Spinal cord (tissue), 10 donors: ENCODE measurements around the gene PRRT1. TPM values are rescaled to one million over a fixed set of nuclear protein-coding genes. Genes with fewer than 3 reads are reported as not detected.

Source experiments
- DNase-seq, 6 donors: peaks; one replicate each; pipeline versions ENCODE4 v3.0.0 to v3.0.0-alpha.2; 2013 to 2015; ENCODE audit warnings: low spot score in 6 of 6, low read depth in 4 of 6
- H3K27ac ChIP-seq: one replicate; pipeline ENCODE4 v1.5.1; 2013; ENCODE audit warnings: low read depth, low read length, control low read depth
- H3K27me3 ChIP-seq: one replicate; pipeline ENCODE4 v1.6.1; 2013; ENCODE audit warnings: low read length; ENCODE audit not compliant: control insufficient read depth, insufficient read depth
- H3K36me3 ChIP-seq: one replicate; pipeline ENCODE4 v1.6.1; 2013; ENCODE audit warnings: low read length; ENCODE audit not compliant: control insufficient read depth, insufficient read depth
- H3K4me1 ChIP-seq: one replicate; pipeline ENCODE4 v1.6.1; 2013; ENCODE audit warnings: low read length; ENCODE audit not compliant: control insufficient read depth, insufficient read depth
- H3K4me3 ChIP-seq: one replicate; pipeline ENCODE4 v1.5.1; 2013; ENCODE audit warnings: low read depth, low read length, control low read depth
- H3K9me3 ChIP-seq: one replicate; pipeline ENCODE4 v1.6.1; 2013; ENCODE audit warnings: low read length; ENCODE audit not compliant: control insufficient read depth, insufficient read depth
- WGBS: methylation state at CpG from one replicate; pipeline ENCODE4 v1.1.5; 2013; ENCODE audit warnings: missing lambda C conversion rate; ENCODE audit not compliant: insufficient coverage; 5-methylcytosine and 5-hydroxymethylcytosine counted together
- long read RNA-seq, 4 donors: transcript quantifications; one replicate each; lab custom pipeline, GENCODE V29; 2026
- polyA plus RNA-seq, 2 donors: library from polyadenylated mRNA; unstranded; fragments of 120-200 nt; gene quantifications; one replicate each; pipeline ENCODE4 v1.2.1, GENCODE V29; 2013; ENCODE audit not compliant: insufficient read length in 2 of 2
- total RNA-seq, 2 donors: library from RNA; depleted of rRNA in 1 of 2; stranded (reverse); fragments of 120-200 nt in 1 of 2; fragments of >200 nt in 1 of 2; gene quantifications; one replicate each; pipeline versions ENCODE4 v1.2.3 to v1.2.4, GENCODE V29; 2013 to 2014
- donor health status: healthy.

Gene PRRT1
- under 1 TPM; 0.83 to 0.89 TPM for total RNA-seq
- 10 to 100 TPM; 15.5 to 17.7 TPM for polyA plus RNA-seq
- long read RNA-seq, donor 1, partial matches to known transcripts = 71 of 103 reads
- long read RNA-seq, donor 1, other reads (novel, unspliced or antisense) = 29 of 103 reads
- long read RNA-seq, donor 2, partial matches to known transcripts = 0 of 4 reads
- long read RNA-seq, donor 2, other reads (novel, unspliced or antisense) = 0 of 4 reads
- long read RNA-seq, donor 3, partial matches to known transcripts = 0 of 2 reads
- long read RNA-seq, donor 3, other reads (novel, unspliced or antisense) = 0 of 2 reads
- long read RNA-seq, donor 4, partial matches to known transcripts = 105 of 110 reads
- long read RNA-seq, donor 4, other reads (novel, unspliced or antisense) = 5 of 110 reads

GRCh38 chr6:32151863-32152768 lies at the start of gene PRRT1:
Gene PRRT1, minus strand, starts transcription at chr6:32151939. Its CDS starts 112 bp downstream, at chr6:32151827.
- 36% methylated on average over 3 of the region's 24 CpGs for WGBS
- peak within 1 kb of the TSS; percentile 93 for H3K4me3 ChIP-seq
- peaks cover 22% of the 10 kb centered on the region for H3K36me3 ChIP-seq
- peak within 1 kb of the TSS; percentile 94 for H3K27ac ChIP-seq
- peaks cover 19% of the 10 kb centered on the region for H3K27me3 ChIP-seq
- peak in 2 of 6 donors; percentile 73 to 82 for DNase-seq
- peaks cover 62% of the 10 kb centered on the region for H3K4me1 ChIP-seq
- H3K9me3 ChIP-seq = no peaks in the 10 kb centered on the region

GRCh38 chr6:32200711-32201475 lies 49.2 kb upstream of the PRRT1 start:
- Histone ChIP-seq H3K27me3 (no peaks in the 10 kb centered on the region), H3K27ac (no peak overlapping the region), H3K9me3 (no peaks in the 10 kb centered on the region), H3K36me3 (no peaks in the 10 kb centered on the region), H3K4me1 (peaks cover 31% of the 10 kb centered on the region), H3K4me3 (no peak overlapping the region)
- DNase-seq = no peak
- 83% methylated on average over 12 of the region's 13 CpGs for WGBS

GRCh38 chr6:32198866-32199265 lies 47.1 kb upstream of the PRRT1 start:
- DNase-seq = no peak
- WGBS = 89% methylated on average over 17 of the region's 17 CpGs
- no peaks in the 10 kb centered on the region for H3K27me3 ChIP-seq
- no peaks in the 10 kb centered on the region for H3K9me3 ChIP-seq
- no peaks in the 10 kb centered on the region for H3K36me3 ChIP-seq
- H3K4me3 ChIP-seq = no peak overlapping the region
- H3K4me1 ChIP-seq = peaks cover 40% of the 10 kb centered on the region
- no peak overlapping the region for H3K27ac ChIP-seq

GRCh38 chr6:32198345-32198696 lies 46.6 kb upstream of the PRRT1 start:
- Histone ChIP-seq H3K27me3 (no peaks in the 10 kb centered on the region), H3K4me3 (no peak overlapping the region), H3K4me1 (peaks cover 35% of the 10 kb centered on the region), H3K36me3 (no peaks in the 10 kb centered on the region), H3K27ac (no peak overlapping the region), H3K9me3 (no peaks in the 10 kb centered on the region)
- DNase-seq = no peak
- WGBS = 71% methylated on average over 1 of the region's 3 CpGs

- no peaks in the 10 kb centered on the region for H3K27me3 ChIP-seq
- no peaks in the 10 kb centered on the region for H3K9me3 ChIP-seq
- DNase-seq = peak in 2 of 6 donors; percentile 65 to 73
- H3K4me3 ChIP-seq = peak overlapping the region; percentile 88
- peak overlapping the region; percentile 100 for H3K27ac ChIP-seq
- H3K36me3 ChIP-seq = no peaks in the 10 kb centered on the region
- peaks cover 36% of the 10 kb centered on the region for H3K4me1 ChIP-seq
- 5% methylated on average over 23 of the region's 28 CpGs for WGBS
Observed at GRCh38 chr6:32196682-32197616, 45.2 kb upstream of the PRRT1 start.

- Histone ChIP-seq H3K4me3 (peak overlapping the region; percentile 88), H3K4me1 (peaks cover 44% of the 10 kb centered on the region), H3K36me3 (no peaks in the 10 kb centered on the region), H3K27me3 (no peaks in the 10 kb centered on the region), H3K27ac (peak overlapping the region; percentile 100), H3K9me3 (no peaks in the 10 kb centered on the region)
- under 1% methylated on average over 51 of the region's 58 CpGs for WGBS
- DNase-seq = peak; percentile 78 to 97 (median 88)
Observed at GRCh38 chr6:32195902-32196681, 44.4 kb upstream of the PRRT1 start.

GRCh38 chr6:32195652-32195901 lies 43.8 kb upstream of the PRRT1 start:
- no peaks in the 10 kb centered on the region for H3K36me3 ChIP-seq
- no peaks in the 10 kb centered on the region for H3K27me3 ChIP-seq
- H3K4me1 ChIP-seq = peaks cover 50% of the 10 kb centered on the region
- no peaks in the 10 kb centered on the region for H3K9me3 ChIP-seq
- peak; percentile 95 to 100 (median 100) for DNase-seq
- peak overlapping the region; percentile 100 for H3K27ac ChIP-seq
- WGBS = 0% methylated on average over 25 of the region's 25 CpGs
- H3K4me3 ChIP-seq = peak overlapping the region; percentile 88

- DNase-seq = peak in 2 of 6 donors; percentile 78 to 82
- WGBS = 0% methylated on average over 12 of the region's 15 CpGs
- peaks cover 54% of the 10 kb centered on the region for H3K4me1 ChIP-seq
Observed at GRCh38 chr6:32194825-32195651, 43.3 kb upstream of the PRRT1 start.

More at GRCh38 chr6:32194825-32195651, 43.3 kb upstream of the PRRT1 start:
- Histone ChIP-seq H3K9me3 (no peaks in the 10 kb centered on the region), H3K36me3 (no peaks in the 10 kb centered on the region), H3K4me3 (peak overlapping the region; percentile 88), H3K27ac (peak overlapping the region; percentile 100), H3K27me3 (no peaks in the 10 kb centered on the region)
